Omental fat pad (tissue), 4 donors: ENCODE results near the gene DPYD. TPM values are rescaled to one million over a fixed set of nuclear protein-coding genes. Genes with fewer than 3 reads are reported as not detected.

Source experiments
- ATAC-seq: fragments of 150-250 bp; one replicate; pipeline ENCODE4 v1.9.1; 2016; ENCODE audit warnings: mild to moderate bottlenecking, moderate library complexity; ENCODE audit not compliant: low FRiP score
- DNase-seq: peaks from one replicate; pipeline ENCODE4 v3.0.0-alpha.2; 2019; ENCODE audit warnings: low spot score
- total RNA-seq, 4 donors: library from RNA; depleted of rRNA; stranded (reverse); fragments of >200 nt; gene quantifications; one replicate each; pipeline ENCODE4 v1.1.0, GENCODE V29; 2016
- TF ChIP-seq, protein P1 (sequence below), 3 donors: fragments of 450-650 bp; IDR thresholded peaks; one replicate each; pipeline ENCODE4 v1.5.1; 2016 to 2017; ENCODE audit warnings: antibody characterized with exemption in 3 of 3, mild to moderate bottlenecking in 3 of 3, moderate library complexity in 2 of 3

DPYD gene
- total RNA-seq, 4 donors from 2014 or later, result 52.5 to 86.4 (median 60.3) TPM

DNA sequence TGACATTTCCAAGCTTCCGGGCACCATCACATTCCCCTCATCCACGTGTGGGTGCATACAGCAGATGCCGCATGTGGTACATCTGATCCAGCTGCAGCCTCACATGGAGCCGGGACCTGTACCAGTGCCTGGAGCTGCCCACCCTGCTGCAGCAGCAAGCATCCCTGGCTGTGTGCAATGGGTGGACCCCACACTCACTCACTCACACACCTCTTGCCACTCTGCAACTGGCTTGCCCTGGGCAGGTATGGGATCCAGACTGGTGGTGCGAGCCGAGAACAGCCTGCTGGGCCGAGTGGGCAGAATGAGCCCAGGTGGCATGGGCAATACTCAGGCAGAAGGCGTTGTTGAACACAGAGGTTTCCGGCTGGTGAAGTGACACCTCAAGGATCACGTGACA lies 75.0 kb downstream of the DPYD start:
- ATAC-seq, result peak; percentile 28
- DNase-seq, result no peak

DNA sequence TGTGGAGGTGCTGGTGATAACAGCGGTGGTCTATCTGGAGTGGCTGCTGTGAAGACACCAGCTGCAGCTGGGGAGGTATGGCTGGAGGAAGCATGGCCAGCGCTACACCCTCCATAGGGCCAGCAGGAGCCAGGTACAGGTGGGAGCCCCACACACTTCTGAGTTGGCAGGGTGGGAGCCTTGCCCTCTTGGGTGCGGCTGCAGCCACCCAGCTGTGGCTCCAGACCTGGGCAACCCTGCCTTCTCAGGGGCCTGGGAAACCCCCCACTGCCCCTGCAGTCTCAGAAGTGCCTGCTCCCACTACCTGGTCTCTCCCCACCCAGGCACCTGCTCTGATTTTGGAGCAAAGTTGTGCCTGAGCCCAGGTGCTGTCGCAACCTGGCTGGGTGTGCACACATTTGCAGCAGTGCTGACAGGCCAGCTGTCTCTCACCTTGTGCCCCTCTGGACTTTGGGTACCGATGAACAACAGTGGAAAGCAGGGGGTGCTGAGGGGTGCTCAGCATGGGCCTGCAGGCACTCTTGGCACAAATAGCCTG lies 76.2 kb downstream of the DPYD start:
- TF ChIP-seq, protein P1, sequence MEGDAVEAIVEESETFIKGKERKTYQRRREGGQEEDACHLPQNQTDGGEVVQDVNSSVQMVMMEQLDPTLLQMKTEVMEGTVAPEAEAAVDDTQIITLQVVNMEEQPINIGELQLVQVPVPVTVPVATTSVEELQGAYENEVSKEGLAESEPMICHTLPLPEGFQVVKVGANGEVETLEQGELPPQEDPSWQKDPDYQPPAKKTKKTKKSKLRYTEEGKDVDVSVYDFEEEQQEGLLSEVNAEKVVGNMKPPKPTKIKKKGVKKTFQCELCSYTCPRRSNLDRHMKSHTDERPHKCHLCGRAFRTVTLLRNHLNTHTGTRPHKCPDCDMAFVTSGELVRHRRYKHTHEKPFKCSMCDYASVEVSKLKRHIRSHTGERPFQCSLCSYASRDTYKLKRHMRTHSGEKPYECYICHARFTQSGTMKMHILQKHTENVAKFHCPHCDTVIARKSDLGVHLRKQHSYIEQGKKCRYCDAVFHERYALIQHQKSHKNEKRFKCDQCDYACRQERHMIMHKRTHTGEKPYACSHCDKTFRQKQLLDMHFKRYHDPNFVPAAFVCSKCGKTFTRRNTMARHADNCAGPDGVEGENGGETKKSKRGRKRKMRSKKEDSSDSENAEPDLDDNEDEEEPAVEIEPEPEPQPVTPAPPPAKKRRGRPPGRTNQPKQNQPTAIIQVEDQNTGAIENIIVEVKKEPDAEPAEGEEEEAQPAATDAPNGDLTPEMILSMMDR (IDR thresholded peaks at IDR 0.05), result no peak
- no peak for ATAC-seq
- DNase-seq, result no peak

More for the DNA sequence above, 75.0 kb downstream of the DPYD start:
- TF ChIP-seq, protein P1 (IDR thresholded peaks at IDR 0.05), result no peak

DNA sequence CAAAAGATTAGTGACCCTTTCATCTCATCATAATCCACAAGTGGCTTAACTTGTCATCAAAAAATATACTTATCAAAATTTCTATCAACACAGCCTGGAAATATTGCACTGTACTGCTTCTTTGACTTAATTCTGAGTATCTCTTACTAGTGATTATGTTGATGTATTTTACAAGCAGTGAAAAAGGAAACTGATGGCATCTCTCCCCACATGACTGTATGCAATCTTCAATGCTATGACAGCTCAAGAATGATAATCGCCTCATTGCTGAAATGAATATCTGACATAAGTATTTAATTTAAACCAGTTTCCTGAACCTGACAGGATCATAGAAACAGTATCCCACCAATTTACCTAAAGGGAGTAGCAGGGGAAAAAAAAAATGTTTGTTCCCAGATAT lies 79.5 kb downstream of the DPYD start:
- TF ChIP-seq, protein P1 (IDR thresholded peaks at IDR 0.05), result no peak
- DNase-seq, result no peak

DNA sequence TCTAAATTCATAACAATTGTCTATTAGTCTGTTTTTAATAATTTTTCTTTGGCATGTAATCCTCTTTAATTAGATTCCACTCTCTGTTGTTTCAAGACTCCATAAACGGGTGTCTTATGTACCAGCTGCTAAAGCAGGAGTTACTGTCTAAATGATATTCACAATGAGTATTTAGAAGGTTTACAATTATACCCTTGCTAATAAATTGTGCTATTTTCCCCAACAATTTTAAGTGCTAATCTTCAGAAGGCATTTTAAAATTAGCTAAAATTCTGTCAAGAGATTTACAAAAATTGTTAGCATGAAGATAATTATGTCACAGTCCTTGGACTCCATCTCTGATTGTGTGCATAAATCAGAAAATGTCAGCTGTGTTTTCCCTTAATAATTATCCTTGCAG lies 83.7 kb downstream of the DPYD start:
- no peak for DNase-seq
- TF ChIP-seq, protein P1 (IDR thresholded peaks at IDR 0.05), result no peak
- ATAC-seq, result no peak

More for the DNA sequence above, 79.5 kb downstream of the DPYD start:
- ATAC-seq, result no peak

DNA sequence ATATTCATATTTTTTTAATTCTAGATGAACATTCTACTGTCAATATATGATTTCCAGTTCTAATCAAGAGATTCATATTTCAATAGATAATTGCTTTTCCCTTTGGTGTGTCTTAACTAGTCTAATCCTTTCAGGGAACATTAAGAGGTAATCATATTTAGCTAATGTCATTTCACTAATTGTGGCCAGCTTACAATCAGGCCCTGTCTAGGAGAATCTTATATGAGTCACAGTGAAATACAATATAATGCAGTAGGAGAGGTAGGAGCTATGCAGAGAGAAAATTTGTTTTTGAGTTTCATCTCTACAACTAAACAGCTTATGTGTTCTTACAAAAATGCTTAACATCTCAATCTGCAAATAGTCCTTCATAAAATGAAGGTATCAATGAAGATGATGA lies 85.9 kb downstream of the DPYD start:
- TF ChIP-seq, protein P1 (IDR thresholded peaks at IDR 0.05), result no peak
- DNase-seq, result no peak
- no peak for ATAC-seq

DNA sequence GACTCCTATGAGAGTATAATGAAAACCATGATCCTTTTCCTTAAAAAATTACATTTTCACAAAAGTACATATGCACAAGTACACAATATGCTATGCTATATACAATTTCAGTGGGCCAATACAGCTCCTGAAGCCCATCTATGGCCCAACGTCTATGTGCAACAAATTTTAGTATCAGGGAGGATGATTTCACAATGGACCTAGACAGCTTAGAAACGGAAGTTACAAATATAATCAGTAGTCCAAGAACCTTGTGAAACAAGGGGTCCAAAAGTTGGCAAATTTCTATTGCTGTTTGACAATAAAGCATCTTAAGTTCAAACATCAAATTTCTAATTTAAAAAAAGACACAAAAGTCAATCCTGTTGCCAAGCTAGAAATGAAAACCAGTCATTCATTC lies 87.0 kb downstream of the DPYD start:
- DNase-seq (no peak), ATAC-seq (no peak)
- TF ChIP-seq, protein P1 (IDR thresholded peaks at IDR 0.05), result no peak

DNA sequence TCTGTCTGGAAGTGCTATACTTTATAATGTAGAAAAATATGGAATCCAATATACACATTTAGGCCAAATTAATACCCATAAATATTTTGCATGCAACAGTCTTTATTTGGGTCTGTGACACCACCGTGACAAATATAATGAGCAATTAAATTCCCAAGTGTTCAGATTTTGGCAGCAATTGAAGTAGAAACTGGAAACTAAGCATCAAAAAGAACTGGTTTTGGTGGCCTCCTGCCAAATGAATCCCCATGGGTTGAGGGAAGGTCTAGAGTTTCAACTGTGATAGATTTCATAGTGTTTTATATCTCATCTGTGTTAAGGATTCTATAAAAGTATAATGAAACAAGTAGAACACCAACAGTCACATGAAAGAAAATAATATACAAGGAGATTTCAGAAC lies 88.4 kb downstream of the DPYD start:
- no peak for ATAC-seq
- no peak for DNase-seq
- TF ChIP-seq, protein P1 (IDR thresholded peaks at IDR 0.05), result no peak
